GM12878 (cell line): Measurements from ENCODE around the gene TRIM51. TPM values are rescaled to one million over a fixed set of nuclear protein-coding genes. Genes with fewer than 3 reads are reported as not detected.
"Not testable (repeated sequence)": the region's sequence is repeated elsewhere in the genome, so short reads cannot be mapped to it uniquely, and the experiment has no call there.

Experiments
- ATAC-seq: fragments of 200-7000 bp; cut with Tn5 transposase; 3 replicates; pipeline ENCODE4 v1.9.1; 2020; ENCODE audit warnings: mild to moderate bottlenecking, moderate library complexity
- BruUV-seq: library from RNA; stranded (reverse); fragments of 400-500 nt; replicated peaks from 2 replicates; lab custom pipeline; 2021; lab: Mats Ljungman, UMichigan
- CTCF ChIA-PET: fragments of 300-600 bp; sonication (Branson Sonifier 250); formaldehyde crosslinking; extraction: SDS; loops from one replicate; lab custom pipeline; 2021; ENCODE audit warnings: inconsistent platforms; lab: Yijun Ruan, JAX
- POLR2A ChIA-PET: fragments of 350-600 bp; formaldehyde crosslinking; extraction: SDS; loops from one replicate; lab custom pipeline; 2021; ENCODE audit warnings: inconsistent platforms; lab: Charles Lee
- RAD21 ChIA-PET: fragments of 300-600 bp; sonication (Branson Sonifier 250); formaldehyde crosslinking; loops from one replicate; lab custom pipeline; 2023; ENCODE audit warnings: antibody characterized with exemption; ENCODE audit not compliant: unreplicated experiment; lab: Charles Lee
- SMC1A ChIA-PET: fragments of 300-600 bp; sonication (Branson Sonifier 250); formaldehyde crosslinking; loops from one replicate; lab custom pipeline; 2023; ENCODE audit not compliant: unreplicated experiment, uncharacterized antibody; lab: Charles Lee
- DNase-seq: peaks from one replicate; pipeline ENCODE4 v3.0.0-alpha.2; 2011; ENCODE audit warnings: low read depth, low spot score
- FAIRE-seq: peaks from 3 replicates; lab custom pipeline; 2011; peaks lifted over from hg19 to GRCh38; lab: Jason Lieb, UNC
- H2AFZ ChIP-seq: 2 replicates; pipeline ENCODE4 v1.6.0; 2011; ENCODE audit warnings: low read depth, low read length, control low read depth; ENCODE audit not compliant: control insufficient read depth
- H3K27ac ChIP-seq: 2 replicates; pipeline ENCODE4 v1.5.1; 2011; ENCODE audit warnings: control low read depth; ENCODE audit not compliant: control insufficient read depth, insufficient read depth
- H3K27me3 ChIP-seq, 2 experiments: replicated peaks in 1 of 2; 2 replicates each; pipeline versions ENCODE4 v1.6.0 to v1.6.1; 2011; ENCODE audit warnings: low read length in 1 of 2; ENCODE audit not compliant: control insufficient read depth in 2 of 2, insufficient read depth in 2 of 2
- H3K36me3 ChIP-seq, 2 experiments: 2 replicates each; pipeline ENCODE4 v1.5.1; 2011; ENCODE audit warnings: low read length in 1 of 2; ENCODE audit not compliant: control insufficient read depth in 2 of 2, insufficient read depth in 2 of 2
- H3K4me1 ChIP-seq: 2 replicates; pipeline ENCODE4 v1.6.1; 2011; ENCODE audit warnings: mild to moderate bottlenecking, low read length, moderate library complexity, mixed read lengths; ENCODE audit not compliant: control insufficient read depth, insufficient read depth
- H3K4me2 ChIP-seq: 2 replicates; pipeline ENCODE4 v1.6.0; 2011; ENCODE audit warnings: control low read depth; ENCODE audit not compliant: control insufficient read depth, insufficient read depth
- H3K4me3 ChIP-seq: fragments of 200-600 bp; sonication (generic); 2 replicates; pipeline ENCODE4 v1.5.1; 2016
- H3K79me2 ChIP-seq: 2 replicates; pipeline ENCODE4 v1.6.0; 2011; ENCODE audit warnings: low read length; ENCODE audit not compliant: control insufficient read depth, insufficient read depth
- H3K9ac ChIP-seq: 2 replicates; pipeline ENCODE4 v1.8.0; 2011; ENCODE audit warnings: low read length, control low read depth, mixed read lengths; ENCODE audit not compliant: control insufficient read depth, insufficient read depth
- H3K9me3 ChIP-seq: replicated peaks from 3 replicates; pipeline ENCODE4 v1.5.1; 2011; ENCODE audit warnings: mild to moderate bottlenecking, low read length; ENCODE audit not compliant: control insufficient read depth, insufficient read depth
- H4K20me1 ChIP-seq: 2 replicates; pipeline ENCODE4 v1.6.0; 2011; ENCODE audit not compliant: control insufficient read depth, insufficient read depth
- WGBS: methylation state at CpG from one replicate; pipeline ENCODE4 v1.1.6; 2016; ENCODE audit warnings: low lambda C conversion rate; ENCODE audit not compliant: insufficient replicate concordance, insufficient coverage; ENCODE audit errors: missing lambda C conversion rate; 5-methylcytosine and 5-hydroxymethylcytosine counted together
- in situ Hi-C: fragments of 300-500 bp; cut with MboI; formaldehyde crosslinking; loops from 9 replicates; pipeline ENCODE4 v1.14.3; 2018; ENCODE audit warnings: mixed read lengths
- intact Hi-C: fragments of 100-400 bp; cut with micrococcal nuclease; formaldehyde crosslinking; loops from one replicate; pipeline ENCODE4 v1.14.2; 2022; ENCODE audit not compliant: unreplicated experiment
- polyA plus RNA-seq, 11 experiments: library from polyadenylated mRNA; depleted of rRNA in 4 of 11; unstranded in 6 of 11; stranded (reverse) in 5 of 11; fragments of >200 nt; fragmentation: Nextera tagmentation in 4 of 11; fragmentation: Illumina TruSeq in 1 of 11; extraction: Ambion mirVana in 4 of 11; extraction: Trizol in 1 of 11; gene quantifications; 1 replicate in 1 of 11; 2 replicates in 10 of 11; pipeline versions ENCODE4 v1.2.1 to v1.2.3, GENCODE V29; 2011 to 2016; ENCODE audit warnings: inconsistent platforms in 2 of 11, missing spikeins in 2 of 11, low read depth in 1 of 11
- total RNA-seq, 4 experiments: library from RNA; depleted of rRNA in 3 of 4; stranded (reverse); fragments of >200 nt in 3 of 4; fragmentation: Illumina TruSeq in 1 of 4; extraction: Trizol in 1 of 4; gene quantifications; 2 replicates each; pipeline versions ENCODE4 v1.2.1 to v1.2.3, GENCODE V29; 2013 to 2021

TRIM51 gene
- total and polyA plus RNA-seq, 10 of the 15 experiments (the other 5 are each of a cell fraction or from before 2014, with no cell fraction given): not detected

DNA sequence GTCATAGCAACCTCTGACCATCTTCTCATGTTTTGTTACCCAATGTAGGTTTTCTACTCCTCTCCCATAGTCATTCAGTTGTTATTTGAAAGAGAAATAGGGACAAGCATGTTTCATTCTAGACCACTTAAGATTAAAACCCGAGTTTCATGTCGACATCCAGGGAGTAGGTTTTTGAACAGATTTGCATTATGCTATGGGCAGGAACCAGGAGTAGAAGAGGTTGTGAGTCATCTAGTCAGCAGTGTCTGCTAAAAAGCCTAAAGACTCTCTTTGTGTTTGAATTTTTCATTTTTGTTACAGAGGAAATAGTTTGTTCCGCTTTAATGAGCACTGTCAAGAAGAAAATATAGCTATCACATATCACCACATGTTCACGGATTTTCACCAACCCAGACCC, 1.9 kb downstream of the TRIM51 start:
- H3K36me3 ChIP-seq, FAIRE-seq, H3K4me3 ChIP-seq, SMC1A ChIA-PET, H3K79me2 ChIP-seq, H3K27ac ChIP-seq, RAD21 ChIA-PET, H2AFZ ChIP-seq, H3K4me1 ChIP-seq, H3K4me2 ChIP-seq, H3K9me3 ChIP-seq, BruUV-seq, in situ Hi-C loops, DNase-seq, H3K27me3 ChIP-seq, H3K9ac ChIP-seq, POLR2A ChIA-PET, ATAC-seq, CTCF ChIA-PET, intact Hi-C loops, H4K20me1 ChIP-seq: not testable (repeated sequence)
- WGBS: 23% methylated on average over 4 of the region's 4 CpGs

DNA sequence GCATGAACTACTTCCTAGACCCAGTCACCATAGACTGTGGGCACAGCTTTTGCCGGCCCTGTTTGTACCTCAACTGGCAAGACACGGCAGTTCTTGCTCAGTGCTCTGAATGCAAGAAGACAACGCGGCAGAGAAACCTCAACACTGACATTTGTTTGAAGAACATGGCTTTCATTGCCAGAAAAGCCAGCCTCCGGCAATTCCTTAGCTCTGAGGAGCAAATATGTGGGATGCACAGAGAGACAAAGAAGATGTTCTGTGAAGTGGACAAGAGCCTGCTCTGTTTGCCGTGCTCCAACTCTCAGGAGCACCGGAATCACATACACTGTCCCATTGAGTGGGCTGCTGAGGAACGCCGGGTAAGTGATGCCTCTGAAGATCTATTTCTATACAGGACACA, 2.4 kb downstream of the TRIM51 start:
- DNase-seq, H2AFZ ChIP-seq, H3K4me2 ChIP-seq, H3K79me2 ChIP-seq, FAIRE-seq, H3K27me3 ChIP-seq, CTCF ChIA-PET, ATAC-seq, H3K4me1 ChIP-seq, intact Hi-C loops, in situ Hi-C loops, H3K27ac ChIP-seq, BruUV-seq, H3K9ac ChIP-seq, SMC1A ChIA-PET, H4K20me1 ChIP-seq, H3K9me3 ChIP-seq, H3K4me3 ChIP-seq, POLR2A ChIA-PET, RAD21 ChIA-PET, H3K36me3 ChIP-seq: not testable (repeated sequence)
- 48% methylated on average over 9 of the region's 9 CpGs for WGBS
